ENCODE results near the gene NPHP4.

The NPHP4 gene

GRCh38 chr1:5815211-5815610 lies 177.0 kb downstream of the NPHP4 start:
- no peak overlapping the region for H3K4me3 Mint-ChIP-seq
- no peak overlapping the region for H3K27ac Mint-ChIP-seq
- DNase-seq (ENCODE audit: low spot score in 2 of 2) (no peak), ATAC-seq (no peak)
- no peaks in the 10 kb centered on the region for H3K4me1 Mint-ChIP-seq
- no peaks in the 10 kb centered on the region for H3K36me3 Mint-ChIP-seq
- H3K9me3 Mint-ChIP-seq, result no peaks in the 10 kb centered on the region

GRCh38 chr1:5814046-5814619 lies 178.1 kb downstream of the NPHP4 start:
- DNase-seq (ENCODE audit: low spot score in 2 of 2) (no peak), ATAC-seq (no peak)
- no peaks in the 10 kb centered on the region for H3K9me3 Mint-ChIP-seq
- no peak overlapping the region for H3K27ac Mint-ChIP-seq
- H3K4me3 Mint-ChIP-seq, result no peak overlapping the region
- H3K36me3 Mint-ChIP-seq, result no peaks in the 10 kb centered on the region
- no peaks in the 10 kb centered on the region for H3K4me1 Mint-ChIP-seq

GRCh38 chr1:5813480-5813879 lies 178.7 kb downstream of the NPHP4 start:
- Mint-ChIP-seq H3K36me3 (no peaks in the 10 kb centered on the region), H3K4me1 (no peaks in the 10 kb centered on the region), H3K27ac (no peak overlapping the region), H3K9me3 (no peaks in the 10 kb centered on the region), H3K4me3 (no peak overlapping the region)
- DNase-seq (ENCODE audit: low spot score in 2 of 2), result no peak
- ATAC-seq, result no peak

Measured in stimulated activated effector memory CD8-positive, alpha-beta T cell treated with anti-CD3 and anti-CD28 coated beads, Interleukin-12 subunit alpha, Interleukin-12 subunit beta, amount 100 ng/mL, for 72 hours (primary cell).